H1 (cell line): ENCODE data around the gene C19orf67. TPM values are rescaled to one million over a fixed set of nuclear protein-coding genes. Genes with fewer than 3 reads are reported as not detected.

Source experiments
- CTCF ChIA-PET: fragments of 300-600 bp; sonication (Branson Sonifier 250); formaldehyde crosslinking; loops from one replicate; lab custom pipeline; 2021; ENCODE audit not compliant: partially characterized antibody; lab: Charles Lee
- POLR2A ChIA-PET: fragments of 300-600 bp; sonication (Branson Sonifier 250); formaldehyde crosslinking; loops from one replicate; lab custom pipeline; 2021; ENCODE audit warnings: inconsistent platforms; ENCODE audit not compliant: partially characterized antibody; lab: Charles Lee
- DNase-seq, 2 experiments: peaks; one replicate each; pipeline versions ENCODE4 v3.0.0 to v3.0.0-alpha.2; 2010 to 2022; ENCODE audit warnings: low spot score in 2 of 2, low read depth in 1 of 2, mixed read lengths in 1 of 2
- FAIRE-seq: peaks from 2 replicates; lab custom pipeline; 2011; peaks lifted over from hg19 to GRCh38; lab: Jason Lieb, UNC
- H2AFZ ChIP-seq: 2 replicates; pipeline ENCODE4 v1.8.1; 2012; ENCODE audit warnings: low read length, inconsistent platforms
- H2AK5ac ChIP-seq: 2 replicates; pipeline ENCODE4 v1.6.1; 2013; ENCODE audit warnings: low read depth, low read length
- H2BK120ac ChIP-seq: replicated peaks from 2 replicates; pipeline ENCODE3; 2013; ENCODE audit warnings: low read depth, low read length, inconsistent platforms
- H2BK12ac ChIP-seq: 2 replicates; pipeline ENCODE4 v1.6.1; 2013; ENCODE audit warnings: low read depth, low read length
- H2BK15ac ChIP-seq: 2 replicates; pipeline ENCODE4 v1.6.1; 2013; ENCODE audit warnings: low read length
- H2BK20ac ChIP-seq: 2 replicates; pipeline ENCODE4 v1.6.1; 2013; ENCODE audit warnings: low read length
- H2BK5ac ChIP-seq: 2 replicates; pipeline ENCODE4 v1.6.1; 2013; ENCODE audit warnings: low read depth, low read length
- H3K14ac ChIP-seq: 2 replicates; pipeline ENCODE4 v1.6.1; 2013; ENCODE audit warnings: inconsistent platforms; ENCODE audit not compliant: insufficient read length
- H3K18ac ChIP-seq: 2 replicates; pipeline ENCODE4 v1.6.1; 2013; ENCODE audit warnings: low read length; ENCODE audit errors: extremely low read depth
- H3K23ac ChIP-seq: 2 replicates; pipeline ENCODE4 v1.6.1; 2013; ENCODE audit warnings: inconsistent platforms; ENCODE audit not compliant: insufficient read length
- H3K23me2 ChIP-seq: 2 replicates; pipeline ENCODE4 v1.6.1; 2013; ENCODE audit warnings: low read depth, low read length
- H3K27ac ChIP-seq: 2 replicates; pipeline ENCODE4 v1.6.1; 2011; ENCODE audit warnings: low read depth, low read length, inconsistent platforms
- H3K27me3 ChIP-seq, 4 experiments: replicated peaks in 1 of 4; 1 replicate in 1 of 4; 2 replicates in 3 of 4; pipeline versions ENCODE4 v1.6.1 to v1.8.1; 2011 to 2013; ENCODE audit warnings: low read length in 3 of 4, mild to moderate bottlenecking in 3 of 4, inconsistent platforms in 2 of 4, mixed read lengths in 2 of 4, moderate library complexity in 1 of 4; ENCODE audit not compliant: control insufficient read depth in 3 of 4, insufficient read depth in 3 of 4; ENCODE audit errors: extremely low read depth in 1 of 4
- H3K36me3 ChIP-seq, 4 experiments: 2 replicates each; pipeline versions ENCODE4 v1.6.1 to v1.8.1; 2011 to 2013; ENCODE audit warnings: mild to moderate bottlenecking in 4 of 4, low read length in 3 of 4, moderate library complexity in 2 of 4, control low read depth in 1 of 4, inconsistent platforms in 1 of 4; ENCODE audit not compliant: insufficient read depth in 4 of 4, control insufficient read depth in 2 of 4
- H3K4ac ChIP-seq: replicated peaks from 2 replicates; pipeline ENCODE3; 2013; ENCODE audit warnings: low read length, low read depth, mixed read lengths, inconsistent platforms; ENCODE audit not compliant: insufficient read length
- H3K4me1 ChIP-seq, 4 experiments: replicated peaks in 1 of 4; 1 replicate in 1 of 4; 2 replicates in 3 of 4; pipeline versions ENCODE4 v1.6.1 to v1.8.1; 2011 to 2013; ENCODE audit warnings: low read length in 3 of 4, inconsistent platforms in 2 of 4, mixed read lengths in 1 of 4; ENCODE audit not compliant: insufficient read depth in 4 of 4, control insufficient read depth in 3 of 4
- H3K4me2 ChIP-seq, 2 experiments: 2 replicates each; pipeline versions ENCODE4 v1.6.1 to v1.8.1; 2011 to 2013; ENCODE audit warnings: low read depth in 2 of 2, low read length in 2 of 2, control low read depth in 1 of 2, inconsistent platforms in 1 of 2, mild to moderate bottlenecking in 1 of 2; ENCODE audit not compliant: insufficient read depth in 1 of 2
- H3K4me3 ChIP-seq, 4 experiments: fragments of 200-600, 300-600 bp in 1 of 4; sonication (generic), shearing (Covaris generic), sonication (Bioruptor Twin) in 1 of 4; 2 replicates each; pipeline versions ENCODE4 v1.5.1 to v1.8.1; 2011 to 2016; ENCODE audit warnings: low read length in 4 of 4, low read depth in 3 of 4, control low read depth in 2 of 4, inconsistent platforms in 2 of 4, mild to moderate bottlenecking in 2 of 4, mixed read lengths in 1 of 4, moderate library complexity in 1 of 4; ENCODE audit not compliant: insufficient read depth in 2 of 4; ENCODE audit errors: extremely low read depth in 1 of 4
- H3K56ac ChIP-seq: replicated peaks from 2 replicates; pipeline ENCODE3; 2013; ENCODE audit warnings: low read depth, mild to moderate bottlenecking, mixed read lengths, low read length, inconsistent platforms; ENCODE audit not compliant: insufficient read length
- H3K79me1 ChIP-seq: 2 replicates; pipeline ENCODE4 v1.6.1; 2013; ENCODE audit warnings: low read depth, low read length, control low read depth
- H3K79me2 ChIP-seq, 2 experiments: 2 replicates each; pipeline versions ENCODE4 v1.6.1 to v1.8.1; 2012 to 2013; ENCODE audit warnings: low read length in 2 of 2, mild to moderate bottlenecking in 2 of 2, inconsistent platforms in 1 of 2; ENCODE audit not compliant: insufficient read depth in 2 of 2, control insufficient read depth in 1 of 2
- H3K9ac ChIP-seq, 4 experiments: replicated peaks in 1 of 4; 1 replicate in 1 of 4; 2 replicates in 3 of 4; pipeline versions ENCODE4 v1.6.1 to v1.8.1; 2011 to 2013; ENCODE audit warnings: low read depth in 3 of 4, low read length in 3 of 4, control low read depth in 2 of 4, mild to moderate bottlenecking in 2 of 4, moderate library complexity in 2 of 4, inconsistent platforms in 1 of 4; ENCODE audit errors: extremely low read depth in 1 of 4
- H3K9me3 ChIP-seq, 2 experiments: 2 replicates each; pipeline versions ENCODE4 v1.6.1 to v1.8.1; 2012 to 2013; ENCODE audit warnings: mild to moderate bottlenecking in 2 of 2, moderate library complexity in 2 of 2, control low read depth in 1 of 2, inconsistent platforms in 1 of 2, low read depth in 1 of 2, low read length in 1 of 2, mixed read lengths in 1 of 2; ENCODE audit not compliant: insufficient read depth in 2 of 2
- H4K20me1 ChIP-seq, 2 experiments: replicated peaks in 1 of 2; 2 replicates each; pipeline versions ENCODE3 to v1.8.1; 2011 to 2013; ENCODE audit warnings: inconsistent platforms in 2 of 2, low read length in 2 of 2, mild to moderate bottlenecking in 1 of 2; ENCODE audit not compliant: insufficient read depth in 2 of 2, control insufficient read depth in 1 of 2
- H4K5ac ChIP-seq: 2 replicates; pipeline ENCODE4 v1.6.1; 2013; ENCODE audit warnings: low read length, low read depth, mixed read lengths, inconsistent platforms; ENCODE audit not compliant: insufficient read length
- H4K8ac ChIP-seq: 2 replicates; pipeline ENCODE4 v1.8.0; 2013; ENCODE audit warnings: mild to moderate bottlenecking, moderate library complexity, low read length, inconsistent platforms; ENCODE audit not compliant: insufficient read depth; ENCODE audit errors: extremely low read depth
- H4K91ac ChIP-seq: replicated peaks from 2 replicates; pipeline ENCODE3; 2013; ENCODE audit warnings: low read length, mixed read lengths, inconsistent platforms; ENCODE audit not compliant: insufficient read length
- ATF3 ChIP-seq: IDR thresholded peaks from 2 replicates; pipeline ENCODE4 v1.6.1; 2011; ENCODE audit warnings: low read depth, mild to moderate bottlenecking, low read length; ENCODE audit not compliant: insufficient read depth
- BACH1 ChIP-seq: IDR thresholded peaks from 2 replicates; pipeline ENCODE4 v1.6.1; 2012; ENCODE audit warnings: low read length, improper control_type of control experiment
- EGR1 ChIP-seq: IDR thresholded peaks from 2 replicates; pipeline ENCODE4 v1.6.1; 2011; ENCODE audit warnings: low read depth, low read length, borderline replicate concordance
- GTF2F1 ChIP-seq: IDR thresholded peaks from 2 replicates; pipeline ENCODE4 v1.6.1; 2012; ENCODE audit warnings: low read depth, low read length, improper control_type of control experiment, borderline replicate concordance
- HDAC2 ChIP-seq, 2 experiments: fragments of 300-600 bp in 1 of 2; sonication (generic) in 1 of 2; IDR thresholded peaks; 2 replicates each; pipeline ENCODE4 v1.6.1; 2011 to 2012; ENCODE audit warnings: low read depth in 2 of 2, low read length in 2 of 2, mild to moderate bottlenecking in 2 of 2, moderate library complexity in 2 of 2, borderline replicate concordance in 1 of 2, inconsistent platforms in 1 of 2
- JUND ChIP-seq: IDR thresholded peaks from 2 replicates; pipeline ENCODE4 v1.6.1; 2011; ENCODE audit warnings: mild to moderate bottlenecking, improper control_type of control experiment, low read length
- RAD21 ChIP-seq, 2 experiments: IDR thresholded peaks in 1 of 2; conservative IDR thresholded peaks in 1 of 2; 2 replicates each; pipeline ENCODE4 v1.6.1; 2011; ENCODE audit warnings: low read depth in 2 of 2, low read length in 2 of 2, improper control_type of control experiment in 1 of 2, inconsistent platforms in 1 of 2, mild to moderate bottlenecking in 1 of 2, moderate library complexity in 1 of 2
- RXRA ChIP-seq: IDR thresholded peaks from 2 replicates; pipeline ENCODE4 v1.6.1; 2011; ENCODE audit warnings: low read depth, mild to moderate bottlenecking, low read length, moderate library complexity; ENCODE audit not compliant: insufficient read depth
- SIN3A ChIP-seq, 2 experiments: IDR thresholded peaks in 1 of 2; conservative IDR thresholded peaks in 1 of 2; 2 replicates each; pipeline ENCODE4 v1.6.1; 2011 to 2012; ENCODE audit warnings: low read length in 2 of 2, improper control_type of control experiment in 1 of 2, low read depth in 1 of 2, mild to moderate bottlenecking in 1 of 2
- SP1 ChIP-seq: IDR thresholded peaks from 2 replicates; pipeline ENCODE4 v1.6.1; 2011; ENCODE audit warnings: low read depth, low read length
- SRF ChIP-seq: IDR thresholded peaks from 2 replicates; pipeline ENCODE4 v1.6.1; 2011; ENCODE audit warnings: mild to moderate bottlenecking, low read depth, low read length, moderate library complexity
- SUZ12 ChIP-seq: fragments of 200-600 bp; sonication (generic); IDR thresholded peaks from 2 replicates; pipeline ENCODE4 v1.6.1; 2012; ENCODE audit warnings: mild to moderate bottlenecking, inconsistent platforms, low read length, moderate library complexity, mixed read lengths
- TBP ChIP-seq: IDR thresholded peaks from 2 replicates; pipeline ENCODE4 v1.6.1; 2011; ENCODE audit warnings: low read depth, low read length, improper control_type of control experiment
- WGBS, 2 experiments: shearing (Covaris generic) in 1 of 2; methylation state at CpG; one replicate each; pipeline versions ENCODE4 v1.1.6 to v1.1.7; 2013 to 2015; ENCODE audit warnings: low lambda C conversion rate in 2 of 2, mixed read lengths in 2 of 2, inconsistent platforms in 1 of 2, low coverage in 1 of 2, missing lambda C conversion rate in 1 of 2; ENCODE audit not compliant: insufficient replicate concordance in 2 of 2, insufficient coverage in 1 of 2, insufficient read length in 1 of 2; ENCODE audit errors: extremely low coverage in 1 of 2, missing lambda C conversion rate in 1 of 2; 5-methylcytosine and 5-hydroxymethylcytosine counted together
- polyA plus RNA-seq, 7 experiments: library from polyadenylated mRNA; depleted of rRNA in 3 of 7; stranded (reverse) in 5 of 7; unstranded in 2 of 7; fragments of >200 nt in 5 of 7; fragments of 200-250 nt in 2 of 7; gene quantifications; 1 replicate in 5 of 7; 2 replicates in 1 of 7; 4 replicates in 1 of 7; pipeline versions ENCODE4 v1.2.1 to v1.2.3, GENCODE V29; 2011 to 2013; ENCODE audit warnings: missing spikeins in 2 of 7, mixed read lengths in 2 of 7
- total RNA-seq: library from RNA; stranded (reverse); fragmentation: NEBNext Ultra II Directional; extraction: Animal tissue kit (Norgen Biotek cat#: 25700); gene quantifications from 2 replicates; pipeline ENCODE4 v1.2.1, GENCODE V29; 2021

The C19orf67 gene
- total and polyA plus RNA-seq, 2 of the 8 experiments (the other 6 are each of a cell fraction or from before 2014, with no cell fraction given): 0.12 TPM; not detected in 1

- ChIA-PET POLR2A (interaction anchor here (1.1 to 1.8 kb wide), 3 partner anchors 8 to 91 kb away, joined by 3 to 5 read pairs (median 4); partner anchors contain the start of gene RFX1), CTCF (interaction anchor here (0.5 to 9.9 kb wide), 9 partner anchors 12 to 171 kb away, joined by 3 to 66 read pairs (median 5); partner anchors contain the start of gene MISP3)
- H3K9me3 ChIP-seq: no peaks in the 10 kb centered on the region; a peak in 1 of 4 replicates
- H4K5ac ChIP-seq: no peak overlapping the region
- no peak overlapping the region for H3K23ac ChIP-seq
- FAIRE-seq: no peak
- H3K4me2 ChIP-seq: no peak overlapping the region
- no peaks in the 10 kb centered on the region for H3K79me2 ChIP-seq
- no peak overlapping the region for H2BK12ac ChIP-seq
- H2AFZ ChIP-seq: no peak overlapping the region
- WGBS, 2 experiments: 85% methylated on average over 11 of the region's 11 CpGs; no CpG with 5 or more reads in 1 of the 2 experiments
- H3K27me3 ChIP-seq: peaks cover 3 to 8% (median 6%) of the 10 kb centered on the region in 4 experiments
- no peak overlapping the region for H3K18ac ChIP-seq
- no peak overlapping the region for H3K4ac ChIP-seq
- H4K20me1 ChIP-seq: no peaks in the 10 kb centered on the region
- no peak overlapping the region for H4K8ac ChIP-seq
- H3K9ac ChIP-seq: no peak overlapping the region
- no peak overlapping the region for H3K56ac ChIP-seq
- H3K23me2 ChIP-seq: peaks cover 11% of the 10 kb centered on the region; the same call in 1 of the 2 replicates
- H3K36me3 ChIP-seq: no peaks in the 10 kb centered on the region
- H2AK5ac ChIP-seq: no peak overlapping the region
- DNase-seq: no peak
- H2BK20ac ChIP-seq: no peak overlapping the region
- H4K91ac ChIP-seq: no peak overlapping the region
- no peak overlapping the region for H2BK5ac ChIP-seq
- no peak overlapping the region for H3K4me3 ChIP-seq
- H3K79me1 ChIP-seq: no peaks in the 10 kb centered on the region
- no peak overlapping the region for H2BK15ac ChIP-seq
- H2BK120ac ChIP-seq: no peak overlapping the region
- H3K4me1 ChIP-seq: peaks cover 0 to 6% (median 2%) of the 10 kb centered on the region in 4 experiments; a peak in 4 of 7 replicates
- no peak overlapping the region for H3K27ac ChIP-seq
- H3K14ac ChIP-seq: no peak overlapping the region
- TF ChIP-seq BACH1 (no peak), HDAC2 (IDR thresholded peaks at IDR 0.05; ENCODE audit: borderline replicate concordance in 1 of 2, low read depth in 2 of 2, low read length in 2 of 2) (no peak), SP1 (no peak), RXRA (no peak), GTF2F1 (no peak), SIN3A (conservative IDR thresholded peaks at IDR 0.05 in 1 of 2, IDR thresholded peaks at IDR 0.05 in 1 of 2; ENCODE audit: low read depth in 1 of 2, low read length in 2 of 2) (no peak), TBP (no peak), ATF3 (no peak), JUND (no peak), SRF (no peak), SUZ12 (no peak), RAD21 (IDR thresholded peaks at IDR 0.05 in 1 of 2, conservative IDR thresholded peaks at IDR 0.05 in 1 of 2; ENCODE audit: low read depth in 2 of 2, low read length in 2 of 2) (no peak), EGR1 (no peak)
Observed at GRCh38 chr19:14053500-14053899, 32.1 kb downstream of the C19orf67 start.
